IMR-90 (cell line): ENCODE results near the gene SYNPO. TPM values are rescaled to one million over a fixed set of nuclear protein-coding genes. Genes with fewer than 3 reads are reported as not detected.

Source experiments
- ATAC-seq: fragments of 200-7000 bp; cut with Tn5 transposase; 2 replicates; pipeline ENCODE4 v1.9.1; 2020; ENCODE audit warnings: low read depth, mild to moderate bottlenecking, moderate library complexity
- BruUV-seq: library from RNA; stranded (reverse); fragments of 400-500 nt; replicated peaks from 2 replicates; lab custom pipeline; 2021; lab: Mats Ljungman, UMichigan
- CTCF ChIA-PET: fragments of 300-600 bp; formaldehyde crosslinking; extraction: SDS; loops from one replicate; lab custom pipeline; 2021; ENCODE audit warnings: antibody characterized with exemption; lab: Yijun Ruan, JAX
- POLR2A ChIA-PET: fragments of 300-600 bp; sonication (Branson Sonifier 250); formaldehyde crosslinking; loops from one replicate; lab custom pipeline; 2022; ENCODE audit warnings: antibody characterized with exemption; ENCODE audit not compliant: unreplicated experiment; lab: Charles Lee
- DNase-seq: peaks from one replicate; pipeline ENCODE4 v3.0.0; 2013
- H2AFZ ChIP-seq: replicated peaks from 2 replicates; pipeline ENCODE3; 2013; ENCODE audit warnings: low read length, mild to moderate bottlenecking; ENCODE audit not compliant: poor library complexity
- H2AK5ac ChIP-seq: 2 replicates; pipeline ENCODE4 v1.6.1; 2013; ENCODE audit warnings: low read depth, low read length, inconsistent platforms
- H2AK9ac ChIP-seq: replicated peaks from 2 replicates; pipeline ENCODE3; 2013; ENCODE audit warnings: mild to moderate bottlenecking, low read depth, low read length, moderate library complexity; ENCODE audit not compliant: poor library complexity
- H2BK120ac ChIP-seq: 2 replicates; pipeline ENCODE4 v1.6.1; 2013; ENCODE audit warnings: low read depth, low read length, inconsistent platforms
- H2BK15ac ChIP-seq: 3 replicates; pipeline ENCODE4 v1.6.1; 2013; ENCODE audit warnings: low read depth, low read length, inconsistent platforms
- H2BK20ac ChIP-seq: 2 replicates; pipeline ENCODE4 v1.6.1; 2013; ENCODE audit warnings: low read depth, mild to moderate bottlenecking, inconsistent platforms, low read length, moderate library complexity
- H2BK5ac ChIP-seq: 2 replicates; pipeline ENCODE4 v1.6.1; 2013; ENCODE audit warnings: mild to moderate bottlenecking, low read depth, low read length, inconsistent platforms; ENCODE audit not compliant: poor library complexity, severe bottlenecking
- H3K14ac ChIP-seq: replicated peaks from 2 replicates; pipeline ENCODE4 v1.6.1; 2013; ENCODE audit warnings: low read depth, low read length, inconsistent platforms
- H3K18ac ChIP-seq: 2 replicates; pipeline ENCODE4 v1.6.1; 2013; ENCODE audit warnings: low read depth, low read length, control low read depth
- H3K23ac ChIP-seq: 2 replicates; pipeline ENCODE4 v1.6.1; 2013; ENCODE audit warnings: low read depth, low read length, inconsistent platforms
- H3K27ac ChIP-seq: 2 replicates; pipeline ENCODE4 v1.5.1; 2013; ENCODE audit warnings: mild to moderate bottlenecking, control low read depth, low read length; ENCODE audit not compliant: insufficient read depth
- H3K27me3 ChIP-seq: 2 replicates; pipeline ENCODE4 v1.6.1; 2013; ENCODE audit warnings: low read length; ENCODE audit not compliant: control insufficient read depth, insufficient read depth
- H3K36me3 ChIP-seq: 2 replicates; pipeline ENCODE4 v1.6.1; 2013; ENCODE audit warnings: low read length, mixed read lengths; ENCODE audit not compliant: control insufficient read depth, insufficient read depth
- H3K4ac ChIP-seq: 2 replicates; pipeline ENCODE4 v1.6.1; 2013; ENCODE audit warnings: low read depth, low read length, inconsistent platforms
- H3K4me1 ChIP-seq: 2 replicates; pipeline ENCODE4 v1.6.1; 2013; ENCODE audit warnings: low read length, mixed read lengths; ENCODE audit not compliant: control insufficient read depth, insufficient read depth
- H3K4me2 ChIP-seq: 2 replicates; pipeline ENCODE4 v1.6.1; 2013; ENCODE audit warnings: low read depth, mild to moderate bottlenecking, control low read depth, low read length, moderate library complexity
- H3K4me3 ChIP-seq: 2 replicates; pipeline ENCODE4 v1.5.1; 2013; ENCODE audit warnings: low read depth, mild to moderate bottlenecking, control low read depth, low read length, moderate library complexity; ENCODE audit not compliant: insufficient read depth
- H3K56ac ChIP-seq: 2 replicates; pipeline ENCODE4 v1.6.1; 2013; ENCODE audit warnings: low read length, inconsistent platforms; ENCODE audit not compliant: insufficient read depth; ENCODE audit errors: extremely low read depth
- H3K79me1 ChIP-seq, 2 experiments: 2 replicates each; pipeline ENCODE4 v1.6.1; 2013; ENCODE audit warnings: low read length in 2 of 2, inconsistent platforms in 1 of 2, low read depth in 1 of 2
- H3K9ac ChIP-seq: 2 replicates; pipeline ENCODE4 v1.6.1; 2013; ENCODE audit warnings: low read depth, low read length, control low read depth
- H3K9me1 ChIP-seq: 2 replicates; pipeline ENCODE4 v1.6.1; 2013; ENCODE audit warnings: low read length, inconsistent platforms; ENCODE audit not compliant: insufficient read depth
- H3K9me3 ChIP-seq: 2 replicates; pipeline ENCODE4 v1.6.1; 2013; ENCODE audit warnings: low read length; ENCODE audit not compliant: control insufficient read depth, insufficient read depth
- H4K20me1 ChIP-seq: 2 replicates; pipeline ENCODE4 v1.6.1; 2013; ENCODE audit warnings: low read length, inconsistent platforms; ENCODE audit not compliant: insufficient read depth
- H4K5ac ChIP-seq: 2 replicates; pipeline ENCODE4 v1.6.1; 2013; ENCODE audit warnings: mild to moderate bottlenecking, low read depth, low read length, control low read depth
- H4K8ac ChIP-seq, 2 experiments: 2 replicates each; pipeline ENCODE4 v1.6.1; 2013; ENCODE audit warnings: low read depth in 2 of 2, low read length in 2 of 2, control low read depth in 1 of 2, inconsistent platforms in 1 of 2
- H4K91ac ChIP-seq: 2 replicates; pipeline ENCODE4 v1.6.1; 2013; ENCODE audit warnings: low read depth, low read length, inconsistent platforms; ENCODE audit not compliant: insufficient read depth
- CEBPB ChIP-seq: IDR thresholded peaks from 2 replicates; pipeline ENCODE4 v1.6.1; 2012; ENCODE audit warnings: low read depth, low read length, improper control_type of control experiment
- FOS ChIP-seq: fragments of 150-350 bp; IDR thresholded peaks from 2 replicates; pipeline ENCODE4 v1.6.1; 2016; ENCODE audit warnings: low read depth, low read length
- NFE2L2 ChIP-seq: fragments of 150-350 bp; IDR thresholded peaks from 2 replicates; pipeline ENCODE4 v1.6.1; 2016; ENCODE audit warnings: low read depth, mild to moderate bottlenecking, low read length
- POLR2A ChIP-seq: IDR thresholded peaks from 2 replicates; pipeline ENCODE4 v1.6.1; 2012; ENCODE audit warnings: mild to moderate bottlenecking, low read depth, low read length
- RCOR1 ChIP-seq: IDR thresholded peaks from 2 replicates; pipeline ENCODE4 v1.6.1; 2012; ENCODE audit warnings: mild to moderate bottlenecking, low read length, improper control_type of control experiment; ENCODE audit not compliant: insufficient replicate concordance
- SMC3 ChIP-seq: fragments of 150-350 bp; IDR thresholded peaks from 2 replicates; pipeline ENCODE4 v1.6.1; 2016; ENCODE audit warnings: low read depth, mild to moderate bottlenecking, antibody characterized with exemption, low read length, moderate library complexity
- WGBS, 2 experiments: methylation state at CpG; one replicate each; pipeline versions ENCODE4 v1.1.5 to v1.1.7; 2013; ENCODE audit warnings: missing lambda C conversion rate in 2 of 2; ENCODE audit not compliant: insufficient read length in 1 of 2; ENCODE audit errors: extremely low coverage in 2 of 2; 5-methylcytosine and 5-hydroxymethylcytosine counted together
- dilution Hi-C: fragments of 300-500 bp; cut with HindIII; formaldehyde crosslinking; loops from one replicate; pipeline ENCODE4 v1.14.3; 2018; ENCODE audit warnings: low sequenced_read_pairs; ENCODE audit not compliant: unreplicated experiment
- in situ Hi-C: fragments of 300-500 bp; cut with MboI; formaldehyde crosslinking; loops from 3 replicates; pipeline ENCODE4 v1.14.3; 2019; ENCODE audit warnings: low sequenced_read_pairs, inconsistent platforms, mixed read lengths
- intact Hi-C: fragments of 100-400 bp; cut with micrococcal nuclease; formaldehyde crosslinking; loops from 2 replicates; pipeline ENCODE4 v1.10.0; 2022
- polyA plus RNA-seq, 3 experiments: library from polyadenylated mRNA; depleted of rRNA; stranded (reverse); fragments of >200 nt; gene quantifications; 2 replicates each; pipeline ENCODE4 v1.2.3, GENCODE V29; 2012; ENCODE audit warnings: low replicate concordance in 1 of 3
- total RNA-seq: library from RNA; depleted of rRNA; stranded (reverse); fragments of >200 nt; gene quantifications from 2 replicates; pipeline ENCODE4 v1.2.3, GENCODE V29; 2012
- TF ChIP-seq, protein P1 (sequence below): conservative IDR thresholded peaks from 2 replicates; pipeline ENCODE4 v1.5.1; 2012; ENCODE audit warnings: mild to moderate bottlenecking, low read depth, low read length, improper control_type of control experiment
- TF ChIP-seq, protein P2 (sequence below): fragments of 150-350 bp; IDR thresholded peaks from 2 replicates; pipeline ENCODE4 v1.6.1; 2016; ENCODE audit warnings: low read depth, mild to moderate bottlenecking, low read length, moderate library complexity, borderline replicate concordance

The SYNPO gene
- total and polyA plus RNA-seq, 2 of the 4 experiments (the other 2 are of a cell fraction) = 3.0 to 24.8 TPM

DNA sequence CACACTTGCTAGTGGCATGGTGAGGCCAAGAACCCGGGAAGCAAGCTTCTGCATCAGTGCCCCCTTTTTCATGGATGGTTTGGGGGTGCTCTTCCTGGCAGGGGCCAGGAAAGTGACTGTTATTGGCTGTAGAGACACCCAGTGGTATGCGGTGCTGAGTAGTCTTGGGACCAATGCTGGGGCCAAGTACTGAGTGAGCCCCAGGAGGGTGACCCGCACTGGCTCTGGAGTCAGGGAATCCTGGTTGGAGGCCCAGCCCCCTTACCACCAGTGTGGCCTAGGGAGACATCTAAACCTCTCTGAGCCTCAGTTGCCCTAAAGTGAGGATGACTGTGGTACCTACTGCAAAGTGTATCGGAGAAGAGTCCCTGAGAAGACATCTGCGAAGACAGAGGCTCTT is 41.2 kb upstream of the SYNPO start:
- WGBS, 2 experiments = 83% methylated on average over 2 of the region's 5 CpGs; no CpG with 5 or more reads in 1 of the 2 experiments
- Histone ChIP-seq H2BK5ac (no peak overlapping the region), H3K9me1 (no peaks in the 10 kb centered on the region), H3K79me1 (no peaks in the 10 kb centered on the region), H2BK15ac (no peak overlapping the region), H3K27me3 (no peaks in the 10 kb centered on the region; the same call in 1 of the 2 replicates), H4K8ac (no peak overlapping the region), H3K14ac (no peak overlapping the region), H3K27ac (no peak overlapping the region), H4K91ac (0 out of 2 replicates have a peak overlapping the region, but pooled peaks have one; percentile 11), H3K36me3 (no peaks in the 10 kb centered on the region), H2AFZ (no peak overlapping the region), H3K4me3 (no peak overlapping the region), H3K4me2 (no peak overlapping the region), H4K5ac (no peak overlapping the region), H4K20me1 (no peaks in the 10 kb centered on the region), H3K4ac (no peak overlapping the region), H3K56ac (no peak overlapping the region), H2BK20ac (no peak overlapping the region), H2AK5ac (no peak overlapping the region), H2AK9ac (no peak overlapping the region), H2BK120ac (no peak overlapping the region), H3K18ac (no peak overlapping the region), H3K23ac (no peak overlapping the region), H3K4me1 (peaks cover 7% of the 10 kb centered on the region), H3K9me3 (no peaks in the 10 kb centered on the region), H3K9ac (no peak overlapping the region)
- ATAC-seq = no peak
- intact Hi-C loops = no loop called here
- CTCF ChIA-PET = no interaction called here
- in situ Hi-C loops = no loop called here
- no TSS peak for BruUV-seq
- TF ChIP-seq POLR2A = no peak
- TF ChIP-seq FOS = no peak
- no peak for TF ChIP-seq NFE2L2
- TF ChIP-seq, protein P1, sequence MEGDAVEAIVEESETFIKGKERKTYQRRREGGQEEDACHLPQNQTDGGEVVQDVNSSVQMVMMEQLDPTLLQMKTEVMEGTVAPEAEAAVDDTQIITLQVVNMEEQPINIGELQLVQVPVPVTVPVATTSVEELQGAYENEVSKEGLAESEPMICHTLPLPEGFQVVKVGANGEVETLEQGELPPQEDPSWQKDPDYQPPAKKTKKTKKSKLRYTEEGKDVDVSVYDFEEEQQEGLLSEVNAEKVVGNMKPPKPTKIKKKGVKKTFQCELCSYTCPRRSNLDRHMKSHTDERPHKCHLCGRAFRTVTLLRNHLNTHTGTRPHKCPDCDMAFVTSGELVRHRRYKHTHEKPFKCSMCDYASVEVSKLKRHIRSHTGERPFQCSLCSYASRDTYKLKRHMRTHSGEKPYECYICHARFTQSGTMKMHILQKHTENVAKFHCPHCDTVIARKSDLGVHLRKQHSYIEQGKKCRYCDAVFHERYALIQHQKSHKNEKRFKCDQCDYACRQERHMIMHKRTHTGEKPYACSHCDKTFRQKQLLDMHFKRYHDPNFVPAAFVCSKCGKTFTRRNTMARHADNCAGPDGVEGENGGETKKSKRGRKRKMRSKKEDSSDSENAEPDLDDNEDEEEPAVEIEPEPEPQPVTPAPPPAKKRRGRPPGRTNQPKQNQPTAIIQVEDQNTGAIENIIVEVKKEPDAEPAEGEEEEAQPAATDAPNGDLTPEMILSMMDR = no peak
- no peak for TF ChIP-seq CEBPB
- no peak for TF ChIP-seq RCOR1
- TF ChIP-seq, protein P2, sequence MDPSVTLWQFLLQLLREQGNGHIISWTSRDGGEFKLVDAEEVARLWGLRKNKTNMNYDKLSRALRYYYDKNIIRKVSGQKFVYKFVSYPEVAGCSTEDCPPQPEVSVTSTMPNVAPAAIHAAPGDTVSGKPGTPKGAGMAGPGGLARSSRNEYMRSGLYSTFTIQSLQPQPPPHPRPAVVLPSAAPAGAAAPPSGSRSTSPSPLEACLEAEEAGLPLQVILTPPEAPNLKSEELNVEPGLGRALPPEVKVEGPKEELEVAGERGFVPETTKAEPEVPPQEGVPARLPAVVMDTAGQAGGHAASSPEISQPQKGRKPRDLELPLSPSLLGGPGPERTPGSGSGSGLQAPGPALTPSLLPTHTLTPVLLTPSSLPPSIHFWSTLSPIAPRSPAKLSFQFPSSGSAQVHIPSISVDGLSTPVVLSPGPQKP = no peak
- TF ChIP-seq SMC3 = no peak
- dilution Hi-C loops = no loop called here
- POLR2A ChIA-PET = no interaction called here
- DNase-seq = no peak
